Common myeloid progenitor, CD34-positive (primary cell): Measurements from ENCODE around the gene DUSP5.
A peak's percentile ranks its signal among the peaks of the same experiment; 100 is the strongest.

ENCODE experiments used
- CTCF ChIA-PET: fragments of 350-600 bp; sonication (Branson Sonifier 250); formaldehyde crosslinking; loops from one replicate; lab custom pipeline; 2021; ENCODE audit warnings: antibody characterized with exemption; lab: Charles Lee
- POLR2A ChIA-PET: fragments of 350-600 bp; sonication (Branson Sonifier 250); formaldehyde crosslinking; loops from one replicate; lab custom pipeline; 2021; ENCODE audit warnings: antibody characterized with exemption; lab: Charles Lee
- DNase-seq, 3 donors: peaks; one replicate each; pipeline versions ENCODE4 v3.0.0 to v3.0.0-alpha.2; 2013
- H3K27ac ChIP-seq, 2 experiments: 1 replicate in 1 of 2; 2 replicates in 1 of 2; pipeline ENCODE4 v1.7.0; 2013; ENCODE audit warnings: inconsistent platforms in 2 of 2, low read length in 2 of 2, mild to moderate bottlenecking in 2 of 2, low read depth in 1 of 2, moderate library complexity in 1 of 2; ENCODE audit not compliant: severe bottlenecking in 2 of 2, insufficient read depth in 1 of 2, poor library complexity in 1 of 2
- H3K27me3 ChIP-seq, 5 experiments: replicated peaks in 2 of 5; 1 replicate in 3 of 5; 2 replicates in 2 of 5; pipeline versions ENCODE4 v1.6.1 to v1.7.0; 2013; ENCODE audit warnings: low read length in 4 of 5, mild to moderate bottlenecking in 2 of 5, moderate library complexity in 2 of 5, inconsistent platforms in 1 of 5; ENCODE audit not compliant: insufficient read depth in 5 of 5, control insufficient read depth in 4 of 5
- H3K36me3 ChIP-seq, 4 experiments: 1 replicate in 2 of 4; 2 replicates in 2 of 4; pipeline versions ENCODE4 v1.6.1 to v1.7.0; 2013; ENCODE audit warnings: low read length in 3 of 4, control low read depth in 1 of 4, mild to moderate bottlenecking in 1 of 4; ENCODE audit not compliant: control insufficient read depth in 4 of 4, insufficient read depth in 4 of 4
- H3K4me1 ChIP-seq, 4 experiments: 1 replicate in 3 of 4; 2 replicates in 1 of 4; pipeline versions ENCODE4 v1.6.1 to v1.7.1; 2013; ENCODE audit warnings: low read length in 3 of 4, mild to moderate bottlenecking in 3 of 4, control low read depth in 1 of 4, inconsistent platforms in 1 of 4, moderate library complexity in 1 of 4; ENCODE audit not compliant: control insufficient read depth in 4 of 4, insufficient read depth in 4 of 4; ENCODE audit errors: control extremely low read depth in 1 of 4
- H3K4me3 ChIP-seq, 7 experiments: 1 replicate in 4 of 7; 2 replicates in 3 of 7; pipeline versions ENCODE4 v1.5.1 to v1.7.0; 2013; ENCODE audit warnings: mild to moderate bottlenecking in 7 of 7, low read length in 6 of 7, moderate library complexity in 6 of 7, inconsistent platforms in 2 of 7, low read depth in 2 of 7, control low read depth in 1 of 7; ENCODE audit not compliant: insufficient read depth in 4 of 7, control insufficient read depth in 1 of 7; ENCODE audit errors: extremely low read depth in 1 of 7
- H3K9me3 ChIP-seq, 5 experiments: 1 replicate in 4 of 5; 2 replicates in 1 of 5; pipeline versions ENCODE4 v1.6.1 to v1.7.1; 2013; ENCODE audit warnings: low read length in 4 of 5, mild to moderate bottlenecking in 2 of 5, inconsistent platforms in 1 of 5, low read depth in 1 of 5, moderate library complexity in 1 of 5; ENCODE audit not compliant: control insufficient read depth in 4 of 5, insufficient read depth in 2 of 5; ENCODE audit errors: control extremely low read depth in 1 of 5
- WGBS: methylation state at CpG from one replicate; pipeline ENCODE4 v1.1.5; 2013; ENCODE audit not compliant: insufficient coverage; 5-methylcytosine and 5-hydroxymethylcytosine counted together

The DUSP5 gene

DNA sequence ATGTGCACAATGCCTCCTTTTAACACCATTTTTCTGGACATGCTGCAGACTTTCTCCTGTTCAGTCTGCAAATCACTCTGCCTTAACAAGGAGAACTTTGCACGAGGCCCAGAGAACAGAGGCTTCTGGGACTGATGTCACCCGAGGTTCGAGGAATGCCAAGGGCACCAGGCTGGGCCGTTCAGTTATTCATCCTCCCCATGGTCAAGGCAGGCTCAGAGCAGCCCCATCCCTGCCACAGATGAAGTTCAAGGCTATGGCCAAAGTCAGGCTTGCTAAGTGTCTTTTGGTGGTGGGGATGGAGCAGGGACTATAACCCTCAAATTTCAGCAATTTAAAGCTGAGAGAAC lies 9.4 kb upstream of the DUSP5 start:
- Histone ChIP-seq H3K27me3 (no peaks in the 10 kb centered on the region), H3K4me3 (no peak overlapping the region), H3K9me3 (no peaks in the 10 kb centered on the region), H3K27ac (no peak overlapping the region), H3K36me3 (no peaks in the 10 kb centered on the region), H3K4me1 (peaks cover 0 to 16% (median 6%) of the 10 kb centered on the region in 4 experiments)
- DNase-seq: no peak
- WGBS: 100% methylated on average over 4 of the region's 4 CpGs
- ChIA-PET POLR2A (no interaction called here), CTCF (interaction anchor here (1.7 kb wide), 1 partner anchor 9 kb away, joined by 7 read pairs; no protein-coding TSS in a partner anchor)

DNA sequence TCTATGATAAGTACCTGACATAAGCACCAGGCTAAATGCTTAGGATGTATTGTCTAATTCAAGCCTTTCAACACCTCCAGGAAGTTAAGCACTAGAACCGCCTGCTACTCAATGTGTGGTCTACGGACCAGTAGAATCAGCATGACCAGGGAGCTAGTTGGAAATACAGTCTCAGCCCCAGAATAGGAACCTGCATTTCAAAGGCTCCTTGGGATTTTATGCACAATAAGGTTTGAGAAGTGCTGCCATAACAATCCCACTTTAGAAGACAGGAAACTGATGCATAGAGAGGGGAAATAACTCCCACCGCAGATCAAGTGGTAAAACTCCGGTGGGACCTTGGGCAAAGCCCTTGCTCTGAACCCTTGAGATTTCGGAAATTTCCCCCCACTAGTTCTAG lies 8.8 kb upstream of the DUSP5 start:
- Histone ChIP-seq H3K27ac (no peak overlapping the region), H3K27me3 (no peaks in the 10 kb centered on the region), H3K4me3 (no peak overlapping the region), H3K4me1 (peaks cover 0 to 16% (median 6%) of the 10 kb centered on the region in 4 experiments), H3K9me3 (no peaks in the 10 kb centered on the region), H3K36me3 (no peaks in the 10 kb centered on the region)
- ChIA-PET POLR2A (no interaction called here), CTCF (interaction anchor here (1.7 kb wide), 1 partner anchor 10 kb away, joined by 7 read pairs; no protein-coding TSS in a partner anchor)
- WGBS: 39% methylated on average over 3 of the region's 5 CpGs
- peak in 1 of 3 donors; percentile 29 for DNase-seq

DNA sequence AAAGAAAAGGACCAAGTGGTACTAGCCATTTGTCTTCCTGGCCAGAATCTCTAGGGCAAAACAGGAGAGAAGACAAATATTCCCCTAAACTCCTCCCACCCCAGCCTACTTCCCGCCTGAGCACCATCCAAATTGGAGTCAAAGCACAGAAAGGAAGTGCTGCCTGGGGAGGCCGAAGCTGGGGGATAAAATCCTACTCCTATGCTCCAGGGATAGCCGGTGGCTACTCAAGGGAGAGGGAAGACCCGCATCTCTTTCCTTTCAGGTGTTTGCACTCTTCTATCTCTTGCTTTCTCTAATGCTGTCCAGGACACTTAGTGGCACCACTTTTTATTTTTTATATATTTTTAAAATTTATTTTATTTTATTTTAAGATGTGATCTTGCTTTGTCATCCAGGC lies 7.1 kb upstream of the DUSP5 start:
- ChIA-PET CTCF (interaction anchor here (1.2 kb wide), 1 partner anchor 136 kb away, joined by 3 read pairs; no protein-coding TSS in a partner anchor), POLR2A (no interaction called here)
- H3K27me3 ChIP-seq: no peaks in the 10 kb centered on the region
- no peak overlapping the region for H3K27ac ChIP-seq
- 100% methylated on average over 2 of the region's 4 CpGs for WGBS
- H3K9me3 ChIP-seq: no peaks in the 10 kb centered on the region
- H3K4me1 ChIP-seq: peaks cover 0 to 16% (median 6%) of the 10 kb centered on the region in 4 experiments
- H3K4me3 ChIP-seq: no peak overlapping the region
- DNase-seq: no peak
- no peaks in the 10 kb centered on the region for H3K36me3 ChIP-seq

DNA sequence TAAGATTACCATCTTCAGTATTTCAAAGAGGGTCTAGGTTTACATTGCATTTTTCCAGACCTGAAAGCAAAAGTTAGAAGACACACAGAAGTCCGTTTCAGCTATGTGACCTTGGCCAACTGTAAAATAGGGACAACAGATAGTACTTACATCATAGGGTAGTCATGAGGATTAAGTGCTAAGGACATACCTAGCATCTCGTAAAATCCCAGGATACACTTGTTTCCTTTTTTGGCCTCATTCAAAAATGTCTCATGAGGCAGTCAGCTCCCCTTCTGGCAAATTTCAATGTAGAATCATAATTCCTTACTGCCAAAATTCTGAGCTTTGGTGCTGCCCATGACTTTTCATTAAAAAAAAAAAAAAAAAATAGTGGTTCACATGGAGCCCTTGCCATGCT lies 6.4 kb upstream of the DUSP5 start:
- Histone ChIP-seq H3K4me3 (no peak overlapping the region), H3K27ac (no peak overlapping the region), H3K27me3 (no peaks in the 10 kb centered on the region), H3K36me3 (no peaks in the 10 kb centered on the region), H3K9me3 (no peaks in the 10 kb centered on the region), H3K4me1 (peaks cover 0 to 22% (median 11%) of the 10 kb centered on the region in 4 experiments)
- ChIA-PET POLR2A (no interaction called here), CTCF (interaction anchor here (1.1 to 1.6 kb wide), 5 partner anchors 11 to 136 kb away, joined by 3 to 5 read pairs (median 4); no protein-coding TSS in a partner anchor)
- DNase-seq: no peak
- 100% methylated on average over 2 of the region's 2 CpGs for WGBS

DNA sequence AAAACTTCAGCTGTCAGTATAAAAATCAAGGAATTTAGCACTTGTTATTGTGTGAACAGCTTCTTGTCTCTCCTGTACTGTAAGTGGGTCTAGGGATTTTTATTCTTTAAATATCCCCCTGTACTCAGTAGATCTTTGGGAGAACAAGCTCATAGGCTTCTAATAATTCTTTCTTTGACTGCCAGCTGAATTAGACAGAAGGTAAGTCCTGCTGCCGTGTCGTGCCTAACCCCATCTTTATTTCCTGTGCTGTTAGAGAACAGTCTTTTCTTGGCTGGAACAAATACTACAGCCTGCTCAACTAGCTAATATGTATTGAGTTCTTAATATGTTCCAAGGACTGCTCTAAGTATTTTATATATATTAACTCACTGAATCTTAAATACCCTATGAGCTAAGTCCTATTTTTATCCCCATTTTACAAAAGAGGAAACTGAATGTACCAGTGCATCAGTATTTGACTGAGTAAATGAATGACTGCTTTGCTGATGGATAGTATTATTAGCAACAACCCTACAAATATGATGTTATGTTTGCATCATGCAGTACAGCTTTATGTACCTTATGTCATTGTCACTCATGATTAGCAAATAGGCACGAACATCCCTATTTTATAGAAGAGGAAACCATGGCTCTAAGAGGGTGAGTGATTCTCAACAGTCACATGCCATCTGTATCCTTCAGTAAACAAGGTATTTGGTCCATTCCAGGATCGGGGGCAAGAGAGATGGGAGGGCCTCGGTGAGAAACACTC lies 5.5 kb upstream of the DUSP5 start:
- CTCF ChIA-PET: interaction anchor here (0.7 to 1.6 kb wide), 9 partner anchors 9 to 137 kb away, joined by 3 to 7 read pairs (median 4); no protein-coding TSS in a partner anchor

DNA sequence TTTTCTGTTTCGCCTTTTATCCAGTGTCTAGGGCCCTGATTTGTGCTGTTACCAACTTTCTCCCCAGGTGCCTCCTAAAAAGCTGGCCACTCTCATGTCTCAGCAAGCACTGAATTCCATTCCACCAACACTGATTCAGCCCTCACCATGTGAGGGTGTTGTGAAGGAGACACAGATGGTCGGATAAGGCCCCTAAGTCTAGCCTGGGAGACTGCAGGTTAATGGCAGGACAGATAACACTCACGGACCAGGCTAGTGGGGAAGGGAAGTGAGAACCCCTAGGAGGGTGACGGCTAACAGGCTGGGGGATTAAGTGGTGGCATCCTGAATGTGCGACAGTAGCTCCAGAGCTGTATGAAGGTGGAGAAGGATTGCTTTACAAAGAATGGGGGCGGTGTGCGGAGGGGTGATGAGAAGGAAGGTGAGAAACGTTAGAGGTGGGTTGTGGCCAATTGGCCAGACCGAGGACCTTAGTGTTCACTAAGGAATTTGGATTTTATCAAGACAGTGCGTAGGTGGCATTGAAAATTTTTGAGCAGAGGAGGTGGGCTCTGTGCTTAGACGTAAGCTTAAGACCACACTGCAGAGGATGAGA lies 3.8 kb upstream of the DUSP5 start:
- Histone ChIP-seq H3K4me1 (peaks cover 0 to 31% (median 28%) of the 10 kb centered on the region in 4 experiments), H3K9me3 (no peaks in the 10 kb centered on the region), H3K27ac (no peak overlapping the region), H3K36me3 (no peaks in the 10 kb centered on the region), H3K27me3 (peaks cover 0 to 9% (median 4%) of the 10 kb centered on the region in 5 experiments), H3K4me3 (no peak overlapping the region)
- 85% methylated on average over 11 of the region's 11 CpGs for WGBS
- ChIA-PET CTCF (interaction anchor here (1.0 to 1.2 kb wide), 4 partner anchors 9 to 141 kb away, joined by 3 to 4 read pairs (median 4); no protein-coding TSS in a partner anchor), POLR2A (no interaction called here)
- DNase-seq: no peak

More for the DNA sequence above, 5.5 kb upstream of the DUSP5 start:
- Histone ChIP-seq H3K9me3 (no peaks in the 10 kb centered on the region), H3K4me3 (no peak overlapping the region), H3K27me3 (peaks cover 0 to 2% (median 0%) of the 10 kb centered on the region in 5 experiments), H3K27ac (no peak overlapping the region), H3K36me3 (no peaks in the 10 kb centered on the region), H3K4me1 (peaks cover 0 to 31% (median 20%) of the 10 kb centered on the region in 4 experiments)
- WGBS: 50% methylated on average over 1 of the region's 5 CpGs
- peak in 1 of 3 donors; percentile 41 for DNase-seq
- POLR2A ChIA-PET: no interaction called here

DNA sequence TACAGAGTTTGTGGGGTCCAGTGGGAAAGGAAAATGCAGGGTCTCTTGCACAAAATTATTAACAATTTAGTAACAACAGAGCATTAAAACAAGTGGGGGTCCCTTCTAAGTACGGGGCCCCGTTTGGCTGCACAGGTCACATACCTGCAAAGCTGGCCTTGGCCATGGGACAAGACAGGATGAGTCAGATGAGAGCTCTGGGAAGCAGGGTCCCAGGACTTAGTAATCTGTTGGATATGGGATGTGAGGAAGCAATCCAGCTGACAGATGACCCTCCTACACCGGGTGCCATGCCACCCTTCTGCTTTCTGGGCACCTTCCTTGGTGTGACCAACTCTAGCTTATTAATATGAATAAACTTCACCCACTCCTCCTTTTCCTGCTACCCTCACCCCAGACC lies 3.2 kb upstream of the DUSP5 start:
- H3K9me3 ChIP-seq: no peaks in the 10 kb centered on the region
- H3K4me3 ChIP-seq: no peak overlapping the region
- ChIA-PET CTCF (interaction anchor here (1.0 to 1.1 kb wide), 2 partner anchors 9 to 142 kb away, joined by 3 to 4 read pairs; no protein-coding TSS in a partner anchor), POLR2A (no interaction called here)
- H3K4me1 ChIP-seq: peaks cover 0 to 32% (median 29%) of the 10 kb centered on the region in 4 experiments
- WGBS: 94% methylated on average over 2 of the region's 3 CpGs
- peaks cover under 1 to 15% (median 9%) of the 10 kb centered on the region in 5 experiments for H3K27me3 ChIP-seq
- DNase-seq: no peak
- H3K27ac ChIP-seq: no peak overlapping the region
- H3K36me3 ChIP-seq: no peaks in the 10 kb centered on the region
